SK-N-SH (cell line): Measurements from ENCODE around the gene FAM177A1.
"Not testable (repeated sequence)": the region's sequence is repeated elsewhere in the genome, so short reads cannot be mapped to it uniquely, and the experiment has no call there.

Experiments used
- CTCF ChIP-seq: fragments of 200-600 bp; sonication (generic); IDR thresholded peaks from 2 replicates; pipeline ENCODE4 v1.6.1; 2017; ENCODE audit warnings: antibody characterized with exemption, mild to moderate bottlenecking, moderate library complexity
- JUND ChIP-seq: IDR thresholded peaks from 2 replicates; pipeline ENCODE4 v1.4.0; 2012
- RAD21 ChIP-seq: IDR thresholded peaks from 2 replicates; pipeline ENCODE4 v1.6.1; 2012; ENCODE audit warnings: mild to moderate bottlenecking, low read length
- SIN3A ChIP-seq: IDR thresholded peaks from 2 replicates; pipeline ENCODE4 v1.6.1; 2012; ENCODE audit warnings: low read depth, mild to moderate bottlenecking, low read length, moderate library complexity, borderline replicate concordance
- YY1 ChIP-seq: IDR thresholded peaks from 2 replicates; pipeline ENCODE4 v1.4.0; 2012; ENCODE audit warnings: low read depth, mild to moderate bottlenecking

- TF ChIP-seq CTCF, SIN3A, JUND, YY1, RAD21: not testable (repeated sequence)
Observed at GRCh38 chr14:35065731-35066130, 19.7 kb downstream of the FAM177A1 start.
